Kidney (tissue), 14 donors: ENCODE data around the gene GBE1. TPM values are rescaled to one million over a fixed set of nuclear protein-coding genes. Genes with fewer than 3 reads are reported as not detected.

Experiments
- DNase-seq, 5 donors: peaks; one replicate each; pipeline ENCODE4 v3.0.0-alpha.2; 2013 to 2020
- FAIRE-seq: peaks from 2 replicates; lab custom pipeline; 2012; peaks lifted over from hg19 to GRCh38; lab: Jason Lieb, UNC
- H3K27ac ChIP-seq, 2 donors: one replicate each; pipeline ENCODE4 v1.7.0; 2013; ENCODE audit warnings: low read depth in 2 of 2, low read length in 2 of 2, inconsistent platforms in 1 of 2
- H3K27me3 ChIP-seq: one replicate; pipeline ENCODE4 v1.7.1; 2013; ENCODE audit warnings: low read length, inconsistent platforms; ENCODE audit not compliant: control insufficient read depth, insufficient read depth
- H3K36me3 ChIP-seq, 3 donors: one replicate each; pipeline versions ENCODE4 v1.7.0 to v1.7.1; 2013; ENCODE audit warnings: low read length in 3 of 3, control low read depth in 1 of 3, inconsistent platforms in 1 of 3; ENCODE audit not compliant: insufficient read depth in 3 of 3, control insufficient read depth in 2 of 3
- H3K4me1 ChIP-seq, 3 donors: one replicate each; pipeline versions ENCODE4 v1.7.0 to v1.7.1; 2013; ENCODE audit warnings: low read length in 3 of 3, inconsistent platforms in 1 of 3, low read depth in 1 of 3; ENCODE audit not compliant: control insufficient read depth in 2 of 3, insufficient read depth in 2 of 3
- H3K4me3 ChIP-seq, 3 donors: one replicate each; pipeline versions ENCODE4 v1.7.0 to v1.8.1; 2013; ENCODE audit warnings: low read length in 3 of 3, control low read depth in 1 of 3, inconsistent platforms in 1 of 3
- H3K9ac ChIP-seq, 3 donors: one replicate each; pipeline versions ENCODE4 v1.7.0 to v1.7.1; 2013; ENCODE audit warnings: low read length in 3 of 3, control low read depth in 1 of 3, inconsistent platforms in 1 of 3
- H3K9me3 ChIP-seq, 3 donors: one replicate each; pipeline versions ENCODE4 v1.7.0 to v1.7.1; 2013; ENCODE audit warnings: low read length in 3 of 3, control low read depth in 1 of 3, inconsistent platforms in 1 of 3; ENCODE audit not compliant: control insufficient read depth in 2 of 3, insufficient read depth in 1 of 3
- CTCF ChIP-seq: IDR thresholded peaks from 3 replicates; pipeline ENCODE4 v1.5.1; 2012; ENCODE audit warnings: mild to moderate bottlenecking, moderate library complexity, borderline replicate concordance; ENCODE audit not compliant: insufficient read depth; ENCODE audit errors: extremely low read depth
- intact Hi-C: fragments of 100-400 bp; cut with DNase I; formaldehyde crosslinking; loops from one replicate; pipeline ENCODE4 v1.11.1; 2022
- polyA plus RNA-seq: library from polyadenylated mRNA; stranded (reverse); fragments of 350-450 nt; fragmentation: Illumina TruSeq; extraction: RNeasy Lipid Tissue Mini Kit (QIAGEN cat#74804); gene quantifications from one replicate; pipeline ENCODE4 v1.2.3, GENCODE V29; 2014; ENCODE audit warnings: low read depth, low replicate concordance; ENCODE audit not compliant: insufficient read depth
- total RNA-seq: library from RNA; stranded (reverse); fragmentation: NEBNext Ultra II Directional; extraction: Animal tissue kit (Norgen Biotek cat#: 25700); gene quantifications from one replicate; pipeline ENCODE4 v1.2.1, GENCODE V29; 2021
- donor health status: control.
- donor health status: control.
- donor health status: control.
- donor health status: control.
- donor health status: control.
- donor health status: DM: yes; HTN: yes; CAD: no.
- donor health status: Normal renal cell carcinoma (clear cell type).

Gene GBE1
- total and polyA plus RNA-seq, 2 donors from 2014 or later: 29.3 to 36.2 TPM

DNA sequence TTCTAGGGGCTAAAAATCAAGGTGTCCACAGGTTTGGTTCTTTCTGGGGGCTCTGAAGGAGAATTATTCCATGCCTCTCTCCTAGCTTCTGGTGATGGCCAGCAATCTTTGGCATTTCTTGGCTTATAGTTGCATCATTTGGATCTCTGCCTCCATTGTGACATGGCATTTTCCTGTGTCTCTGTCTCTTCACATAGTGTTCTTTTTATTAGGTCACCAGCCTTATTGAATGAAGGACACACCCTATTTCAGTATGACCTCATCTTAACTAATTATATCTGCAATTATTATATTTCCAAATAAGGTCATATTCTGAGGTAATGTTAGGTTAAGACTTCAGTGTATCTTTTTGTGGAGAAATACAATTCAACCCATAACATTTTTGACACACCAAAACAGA lies 3.2 kb upstream of the GBE1 start:
- no peak for DNase-seq
- no peak overlapping the region for H3K9ac ChIP-seq
- H3K4me1 ChIP-seq: peaks cover 2 to 6% (median 3%) of the 10 kb centered on the region in 3 donors
- no peak for FAIRE-seq
- H3K27me3 ChIP-seq: no peaks in the 10 kb centered on the region
- no peak for TF ChIP-seq CTCF
- no peaks in the 10 kb centered on the region for H3K36me3 ChIP-seq
- H3K27ac ChIP-seq: no peak overlapping the region
- H3K4me3 ChIP-seq: no peak overlapping the region
- H3K9me3 ChIP-seq: no peaks in the 10 kb centered on the region
- intact Hi-C loops: no loop called here

GRCh38 chr3:81764002-81764401 lies 2.6 kb upstream of the GBE1 start:
- Histone ChIP-seq H3K4me3 (no peak overlapping the region), H3K36me3 (no peaks in the 10 kb centered on the region), H3K9me3 (no peaks in the 10 kb centered on the region), H3K4me1 (peaks cover 2 to 12% (median 3%) of the 10 kb centered on the region in 3 donors), H3K27ac (no peak overlapping the region), H3K9ac (no peak overlapping the region), H3K27me3 (no peaks in the 10 kb centered on the region)
- TF ChIP-seq CTCF: no peak
- DNase-seq (peak in 2 of 5 donors; percentile 39 to 51), FAIRE-seq (no peak)
- intact Hi-C loops: no loop called here

- intact Hi-C loops: no loop called here
Observed at GRCh38 chr3:81763001-81763400, 1.6 kb upstream of the GBE1 start.

More at GRCh38 chr3:81763001-81763400, 1.6 kb upstream of the GBE1 start:
- DNase-seq: no peak
- Histone ChIP-seq H3K27ac (no peak overlapping the region), H3K4me3 (no peak overlapping the region), H3K9me3 (no peaks in the 10 kb centered on the region), H3K4me1 (peaks cover 3 to 12% (median 4%) of the 10 kb centered on the region in 3 donors), H3K27me3 (no peaks in the 10 kb centered on the region), H3K36me3 (no peaks in the 10 kb centered on the region), H3K9ac (no peak overlapping the region)
- no peak for TF ChIP-seq CTCF
- FAIRE-seq: no peak
